Mesothelial cell of epicardium (in vitro differentiated cells): ENCODE results near the gene CRADD. TPM values are rescaled to one million over a fixed set of nuclear protein-coding genes. Genes with fewer than 3 reads are reported as not detected.

Experiments
- DNase-seq, 2 experiments: peaks; one replicate each; pipeline ENCODE4 v3.0.0; 2021; ENCODE audit warnings: low spot score in 2 of 2; ENCODE audit not compliant: unreplicated experiment in 2 of 2
- H3K27ac Mint-ChIP-seq: 2 replicates; pipeline ENCODE4 v1.8.0; 2021; ENCODE audit warnings: mixed read lengths
- H3K27me3 Mint-ChIP-seq: 2 replicates; pipeline ENCODE4 v1.8.0; 2021; ENCODE audit warnings: low read depth, mixed read lengths
- H3K36me3 Mint-ChIP-seq: 2 replicates; pipeline ENCODE4 v1.8.0; 2021; ENCODE audit warnings: mixed read lengths
- H3K4me1 Mint-ChIP-seq: 2 replicates; pipeline ENCODE4 v1.8.0; 2021; ENCODE audit warnings: mixed read lengths
- H3K4me3 Mint-ChIP-seq: 2 replicates; pipeline ENCODE4 v1.8.0; 2021; ENCODE audit warnings: mild to moderate bottlenecking, moderate library complexity, mixed read lengths
- H3K9me3 Mint-ChIP-seq: 2 replicates; pipeline ENCODE4 v1.8.0; 2021; ENCODE audit warnings: mixed read lengths
- CTCF ChIP-seq: fragments of 200-600 bp; sonication (generic); IDR thresholded peaks from one replicate; pipeline ENCODE4 v1.5.0; 2021; ENCODE audit warnings: antibody characterized with exemption; ENCODE audit not compliant: unreplicated experiment
- total RNA-seq: library from RNA; stranded (reverse); gene quantifications from 3 replicates; pipeline ENCODE4 v1.2.1, GENCODE V29; 2021

Gene CRADD
- total RNA-seq, 1 donor from 2014 or later = 6.6 TPM

GRCh38 chr12:93829016-93829415, 151.8 kb downstream of the CRADD start:
- Mint-ChIP-seq H3K9me3 (no peaks in the 10 kb centered on the region), H3K4me1 (peaks cover 9% of the 10 kb centered on the region), H3K4me3 (no peak overlapping the region), H3K27me3 (no peaks in the 10 kb centered on the region), H3K36me3 (no peaks in the 10 kb centered on the region), H3K27ac (no peak overlapping the region)
- DNase-seq = no peak
- TF ChIP-seq CTCF = no peak

GRCh38 chr12:93831374-93831773, 154.2 kb downstream of the CRADD start:
- H3K27me3 Mint-ChIP-seq = no peaks in the 10 kb centered on the region

GRCh38 chr12:93832131-93832530, 155.0 kb downstream of the CRADD start:
- H3K4me1 Mint-ChIP-seq = peaks cover 9% of the 10 kb centered on the region
- no peaks in the 10 kb centered on the region for H3K36me3 Mint-ChIP-seq
- peaks cover 9% of the 10 kb centered on the region for H3K9me3 Mint-ChIP-seq
- H3K27me3 Mint-ChIP-seq = no peaks in the 10 kb centered on the region
- H3K27ac Mint-ChIP-seq = no peak overlapping the region
- TF ChIP-seq CTCF = no peak
- DNase-seq = no peak
- no peak overlapping the region for H3K4me3 Mint-ChIP-seq

More at GRCh38 chr12:93831374-93831773, 154.2 kb downstream of the CRADD start:
- peaks cover 9% of the 10 kb centered on the region for H3K9me3 Mint-ChIP-seq
- H3K4me1 Mint-ChIP-seq = peaks cover 9% of the 10 kb centered on the region
- H3K4me3 Mint-ChIP-seq = no peak overlapping the region
- H3K36me3 Mint-ChIP-seq = no peaks in the 10 kb centered on the region
- H3K27ac Mint-ChIP-seq = no peak overlapping the region
- no peak for TF ChIP-seq CTCF
- DNase-seq = no peak

- peaks cover 9% of the 10 kb centered on the region for H3K9me3 Mint-ChIP-seq
- TF ChIP-seq CTCF = no peak
- H3K4me1 Mint-ChIP-seq = peaks cover 15% of the 10 kb centered on the region
- no peak overlapping the region for H3K4me3 Mint-ChIP-seq
- no peak overlapping the region for H3K27ac Mint-ChIP-seq
- no peaks in the 10 kb centered on the region for H3K27me3 Mint-ChIP-seq
- no peaks in the 10 kb centered on the region for H3K36me3 Mint-ChIP-seq
- no peak for DNase-seq
Measured at GRCh38 chr12:93833946-93834345, 156.8 kb downstream of the CRADD start.

GRCh38 chr12:93836620-93837260, 159.6 kb downstream of the CRADD start:
- TF ChIP-seq CTCF = no peak
- Mint-ChIP-seq H3K36me3 (no peaks in the 10 kb centered on the region), H3K27me3 (no peaks in the 10 kb centered on the region), H3K4me3 (no peak overlapping the region), H3K4me1 (peaks cover 14% of the 10 kb centered on the region), H3K27ac (no peak overlapping the region), H3K9me3 (peaks cover 9% of the 10 kb centered on the region)
- no peak for DNase-seq
